GM23248 (cell line): ENCODE data around the gene ARHGAP19.

Experiments
- EZH2 ChIP-seq: fragments of 200-600 bp; sonication (generic); IDR thresholded peaks from 2 replicates; pipeline ENCODE4 v1.6.1; 2018; ENCODE audit warnings: antibody characterized with exemption, mild to moderate bottlenecking; ENCODE audit not compliant: insufficient read depth, poor library complexity, severe bottlenecking
- EZH2phosphoT487 ChIP-seq: fragments of 200-600 bp; sonication (generic); IDR thresholded peaks from 2 replicates; pipeline ENCODE4 v1.6.1; 2018; ENCODE audit warnings: antibody characterized with exemption, moderate library complexity, mild to moderate bottlenecking, low read depth; ENCODE audit not compliant: insufficient read depth

GRCh38 chr10:97200616-97201015 is 91.8 kb downstream of the ARHGAP19 start:
- TF ChIP-seq EZH2phosphoT487 (no peak), EZH2 (no peak)
